WTC11 (cell line): ENCODE results near the gene TMEM59. TPM values are rescaled to one million over a fixed set of nuclear protein-coding genes. Genes with fewer than 3 reads are reported as not detected.
A peak's percentile ranks its signal among the peaks of the same experiment; 100 is the strongest.

Experiments
- ATAC-seq: fragments of 200-7000 bp; cut with Tn5 transposase; 2 replicates; pipeline ENCODE4 v1.10.0; 2021; ENCODE audit warnings: mild to moderate bottlenecking, moderate library complexity
- CTCF ChIA-PET: fragments of 300-600 bp; sonication (Branson Sonifier 250); formaldehyde crosslinking; loops from one replicate; lab custom pipeline; 2021; ENCODE audit warnings: antibody characterized with exemption; lab: Charles Lee
- POLR2A ChIA-PET: fragments of 350-600 bp; sonication (Branson Sonifier 250); formaldehyde crosslinking; loops from one replicate; lab custom pipeline; 2021; ENCODE audit warnings: antibody characterized with exemption; lab: Charles Lee
- DNase-seq: peaks from one replicate; pipeline ENCODE4 v3.0.0; 2021; ENCODE audit warnings: low spot score
- H3K27ac Mint-ChIP-seq: 2 replicates; pipeline ENCODE4 v1.8.0; 2021; ENCODE audit warnings: mixed read lengths
- H3K27me3 Mint-ChIP-seq: 2 replicates; pipeline ENCODE4 v1.8.0; 2021; ENCODE audit warnings: low read depth, mild to moderate bottlenecking, moderate library complexity, mixed read lengths
- H3K36me3 Mint-ChIP-seq: 2 replicates; pipeline ENCODE4 v1.8.0; 2021; ENCODE audit warnings: mixed read lengths
- H3K4me1 Mint-ChIP-seq: 2 replicates; pipeline ENCODE4 v1.8.0; 2022; ENCODE audit warnings: mixed read lengths
- H3K4me3 Mint-ChIP-seq: 2 replicates; pipeline ENCODE4 v1.8.0; 2021; ENCODE audit warnings: mild to moderate bottlenecking, moderate library complexity, mixed read lengths
- H3K9me3 Mint-ChIP-seq: 2 replicates; pipeline ENCODE4 v1.8.0; 2021; ENCODE audit warnings: mixed read lengths
- ARID4B ChIP-seq: sonication (generic); formaldehyde crosslinking; IDR thresholded peaks from 2 replicates; pipeline ENCODE4 v1.8.0; 2023; ENCODE audit warnings: missing genetic modification reagents, mild to moderate bottlenecking, borderline replicate concordance
- ATF1 ChIP-seq: sonication (generic); formaldehyde crosslinking; IDR thresholded peaks from 2 replicates; pipeline ENCODE4 v1.8.1; 2023; ENCODE audit warnings: mild to moderate bottlenecking, moderate library complexity, missing genetic modification reagents
- ATF6 ChIP-seq: sonication (generic); formaldehyde crosslinking; IDR thresholded peaks from 2 replicates; pipeline ENCODE4 v1.8.1; 2023; ENCODE audit warnings: mild to moderate bottlenecking, missing genetic modification reagents
- ERG ChIP-seq: fragments of 250-450 bp; sonication (Bioruptor Pico); IDR thresholded peaks from 2 replicates; pipeline ENCODE4 v1.8.0; 2021; ENCODE audit warnings: mild to moderate bottlenecking
- ESRRA ChIP-seq: sonication (generic); formaldehyde crosslinking; IDR thresholded peaks from 2 replicates; pipeline ENCODE4 v1.8.1; 2022; ENCODE audit warnings: mild to moderate bottlenecking, missing genetic modification reagents, borderline replicate concordance
- MYBL2 ChIP-seq: sonication (generic); formaldehyde crosslinking; IDR thresholded peaks from 2 replicates; pipeline ENCODE4 v1.8.1; 2023; ENCODE audit warnings: mild to moderate bottlenecking, moderate library complexity, missing genetic modification reagents
- NFATC4 ChIP-seq: fragments of 250-450 bp; sonication (Bioruptor Pico); IDR thresholded peaks from 2 replicates; pipeline ENCODE4 v1.9.0; 2021; ENCODE audit warnings: mild to moderate bottlenecking
- NFE2L1 ChIP-seq: sonication (generic); formaldehyde crosslinking; IDR thresholded peaks from 2 replicates; pipeline ENCODE4 v1.8.1; 2023; ENCODE audit warnings: missing genetic modification reagents
- PRDM15 ChIP-seq: sonication (generic); formaldehyde crosslinking; IDR thresholded peaks from 2 replicates; pipeline ENCODE4 v1.8.0; 2022; ENCODE audit warnings: missing genetic modification reagents
- RORB ChIP-seq: fragments of 250-450 bp; sonication (Bioruptor Pico); IDR thresholded peaks from 2 replicates; pipeline ENCODE4 v1.9.0; 2021; ENCODE audit warnings: mild to moderate bottlenecking
- TCF7 ChIP-seq: sonication (generic); formaldehyde crosslinking; IDR thresholded peaks from 2 replicates; pipeline ENCODE4 v1.8.0; 2022; ENCODE audit warnings: mild to moderate bottlenecking, low read depth, missing genetic modification reagents, moderate library complexity
- TEAD4 ChIP-seq: sonication (generic); formaldehyde crosslinking; IDR thresholded peaks from 2 replicates; pipeline ENCODE4 v1.8.0; 2022; ENCODE audit warnings: mild to moderate bottlenecking, missing genetic modification reagents
- TP53 ChIP-seq: sonication (generic); formaldehyde crosslinking; IDR thresholded peaks from 2 replicates; pipeline ENCODE4 v1.8.1; 2023; ENCODE audit warnings: mild to moderate bottlenecking, missing genetic modification reagents
- ZMAT4 ChIP-seq: fragments of 250-450 bp; sonication (Bioruptor Pico); IDR thresholded peaks from 2 replicates; pipeline ENCODE4 v1.9.0; 2021; ENCODE audit warnings: mild to moderate bottlenecking
- ZNF416 ChIP-seq: fragments of 250-450 bp; sonication (Bioruptor Pico); IDR thresholded peaks from 2 replicates; pipeline ENCODE4 v1.9.0; 2021; ENCODE audit warnings: mild to moderate bottlenecking, inconsistent platforms
- total RNA-seq: library from RNA; stranded (reverse); gene quantifications from 3 replicates; pipeline ENCODE4 v1.2.3, GENCODE V29; 2021
- TF ChIP-seq, protein P1 (sequence below): sonication (generic); formaldehyde crosslinking; IDR thresholded peaks from 2 replicates; pipeline ENCODE4 v1.8.0; 2022; ENCODE audit warnings: mild to moderate bottlenecking, missing genetic modification reagents
- TF ChIP-seq, protein P2 (sequence below): sonication (generic); formaldehyde crosslinking; IDR thresholded peaks from 2 replicates; pipeline ENCODE4 v1.8.1; 2023; ENCODE audit warnings: mild to moderate bottlenecking, missing genetic modification reagents

The TMEM59 gene
- total RNA-seq, 1 experiment from 2014 or later: 122 TPM

- TF ChIP-seq TEAD4 (CRISPR knock-in tag): no peak
- no peak for TF ChIP-seq ATF1 (CRISPR knock-in tag)
- TF ChIP-seq NFATC4 (CRISPR knock-in tag): no peak
- no peak for TF ChIP-seq MYBL2 (CRISPR knock-in tag)
- no peak for TF ChIP-seq TP53 (CRISPR knock-in tag)
- TF ChIP-seq, protein P1, sequence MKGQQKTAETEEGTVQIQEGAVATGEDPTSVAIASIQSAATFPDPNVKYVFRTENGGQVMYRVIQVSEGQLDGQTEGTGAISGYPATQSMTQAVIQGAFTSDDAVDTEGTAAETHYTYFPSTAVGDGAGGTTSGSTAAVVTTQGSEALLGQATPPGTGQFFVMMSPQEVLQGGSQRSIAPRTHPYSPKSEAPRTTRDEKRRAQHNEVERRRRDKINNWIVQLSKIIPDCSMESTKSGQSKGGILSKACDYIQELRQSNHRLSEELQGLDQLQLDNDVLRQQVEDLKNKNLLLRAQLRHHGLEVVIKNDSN (CRISPR knock-in tag): no peak
- no peak for TF ChIP-seq TCF7 (CRISPR knock-in tag)
Measured at GRCh38 chr1:54088385-54088784, 35.4 kb upstream of the TMEM59 start (continued).

DNA sequence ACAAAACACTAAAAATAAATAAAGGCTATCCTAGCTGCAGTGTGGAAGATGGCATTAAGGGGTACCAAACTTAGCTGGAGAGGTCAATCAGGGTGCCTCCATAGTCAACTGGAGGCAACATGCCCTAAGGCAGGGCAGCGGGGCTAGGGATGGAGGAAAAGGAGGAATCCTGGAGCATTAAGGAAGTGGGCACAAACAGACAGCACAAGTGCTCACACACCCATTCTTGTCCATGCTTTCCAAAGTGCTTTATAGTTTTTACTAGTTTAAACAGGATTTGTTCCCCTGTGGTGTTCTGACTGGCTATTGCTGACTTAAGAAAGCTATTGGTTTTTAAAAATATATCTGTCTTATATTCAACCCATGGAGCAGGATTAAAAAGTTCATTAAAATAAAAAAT is 33.8 kb upstream of the TMEM59 start:
- no peak overlapping the region for H3K4me3 Mint-ChIP-seq

DNA sequence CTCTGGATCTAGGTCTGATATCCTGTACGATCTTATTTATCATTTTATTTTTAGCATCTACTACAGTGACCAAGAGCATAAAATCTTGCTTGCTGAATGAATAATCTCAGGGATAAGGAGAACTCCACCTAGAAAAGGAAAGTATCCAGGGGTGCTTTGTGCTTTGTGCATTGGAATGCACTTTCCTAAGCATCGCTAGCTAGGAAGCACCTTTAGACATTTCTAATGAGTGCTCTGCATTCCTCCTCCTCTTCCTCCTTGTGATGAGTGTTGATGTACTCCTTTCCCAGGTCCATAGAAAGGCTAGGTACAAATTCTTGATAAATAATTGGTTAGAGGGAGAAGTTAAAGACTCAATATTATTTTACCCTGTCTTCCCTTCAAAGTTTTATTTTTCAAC is 31.8 kb upstream of the TMEM59 start:
- Mint-ChIP-seq H3K27ac (no peak overlapping the region; the same call in 1 of the 2 replicates), H3K9me3 (no peaks in the 10 kb centered on the region), H3K36me3 (no peaks in the 10 kb centered on the region), H3K27me3 (no peaks in the 10 kb centered on the region; the same call in 1 of the 2 replicates), H3K4me3 (no peak overlapping the region), H3K4me1 (peaks cover 8% of the 10 kb centered on the region)
- ATAC-seq (peak; percentile 14; the same call in 1 of the 2 replicates), DNase-seq (no peak)
- CTCF ChIA-PET: interaction anchor here (1.0 to 1.8 kb wide), 2 partner anchors 93 to 716 kb away, joined by 3 to 7 read pairs; partner anchors contain the start of gene TTC22
- POLR2A ChIA-PET: no interaction called here
- no peak for TF ChIP-seq ZNF416 (CRISPR knock-in tag)
- no peak for TF ChIP-seq ATF6 (CRISPR knock-in tag)
- no peak for TF ChIP-seq ERG (CRISPR knock-in tag)
- TF ChIP-seq ARID4B (CRISPR knock-in tag): no peak
- no peak for TF ChIP-seq ESRRA
- TF ChIP-seq, protein P2, sequence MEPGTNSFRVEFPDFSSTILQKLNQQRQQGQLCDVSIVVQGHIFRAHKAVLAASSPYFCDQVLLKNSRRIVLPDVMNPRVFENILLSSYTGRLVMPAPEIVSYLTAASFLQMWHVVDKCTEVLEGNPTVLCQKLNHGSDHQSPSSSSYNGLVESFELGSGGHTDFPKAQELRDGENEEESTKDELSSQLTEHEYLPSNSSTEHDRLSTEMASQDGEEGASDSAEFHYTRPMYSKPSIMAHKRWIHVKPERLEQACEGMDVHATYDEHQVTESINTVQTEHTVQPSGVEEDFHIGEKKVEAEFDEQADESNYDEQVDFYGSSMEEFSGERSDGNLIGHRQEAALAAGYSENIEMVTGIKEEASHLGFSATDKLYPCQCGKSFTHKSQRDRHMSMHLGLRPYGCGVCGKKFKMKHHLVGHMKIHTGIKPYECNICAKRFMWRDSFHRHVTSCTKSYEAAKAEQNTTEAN (CRISPR knock-in tag): no peak
- TF ChIP-seq ZMAT4 (CRISPR knock-in tag): no peak

More for the DNA sequence above, 33.8 kb upstream of the TMEM59 start:
- Mint-ChIP-seq H3K4me1 (peaks cover 4% of the 10 kb centered on the region), H3K36me3 (no peaks in the 10 kb centered on the region), H3K27ac (no peak overlapping the region), H3K9me3 (no peaks in the 10 kb centered on the region), H3K27me3 (no peaks in the 10 kb centered on the region; the same call in 1 of the 2 replicates)
- TF ChIP-seq PRDM15 (CRISPR knock-in tag): 0 out of 2 replicates have a peak, but pooled peaks have one; percentile 23
- TF ChIP-seq NFE2L1: no peak
- no peak for TF ChIP-seq RORB (CRISPR knock-in tag)
- ATAC-seq: no peak
- ChIA-PET POLR2A (no interaction called here), CTCF (no interaction called here)
- no peak for DNase-seq
